Gastroesophageal sphincter (tissue), 3 donors: ENCODE results near the gene SOX10.

Source experiments
- POLR2A ChIP-seq, 2 donors: fragments of 450-650 bp; IDR thresholded peaks; one replicate each; pipeline ENCODE4 v1.6.1; 2017; ENCODE audit warnings: antibody characterized with exemption in 2 of 2, mild to moderate bottlenecking in 2 of 2, moderate library complexity in 1 of 2
- POLR2AphosphoS5 ChIP-seq: sonication (generic); formaldehyde crosslinking; IDR thresholded peaks from one replicate; pipeline ENCODE4 v1.6.1; 2017; ENCODE audit warnings: antibody characterized with exemption
- TF ChIP-seq, protein P1 (sequence below), 4 experiments: fragments of 200-600 bp in 2 of 4; fragments of 450-650 bp in 2 of 4; sonication (generic) in 1 of 4; IDR thresholded peaks; one replicate each; pipeline ENCODE4 v1.5.1; 2017 to 2019; ENCODE audit warnings: antibody characterized with exemption in 4 of 4, mild to moderate bottlenecking in 2 of 4, moderate library complexity in 2 of 4

DNA sequence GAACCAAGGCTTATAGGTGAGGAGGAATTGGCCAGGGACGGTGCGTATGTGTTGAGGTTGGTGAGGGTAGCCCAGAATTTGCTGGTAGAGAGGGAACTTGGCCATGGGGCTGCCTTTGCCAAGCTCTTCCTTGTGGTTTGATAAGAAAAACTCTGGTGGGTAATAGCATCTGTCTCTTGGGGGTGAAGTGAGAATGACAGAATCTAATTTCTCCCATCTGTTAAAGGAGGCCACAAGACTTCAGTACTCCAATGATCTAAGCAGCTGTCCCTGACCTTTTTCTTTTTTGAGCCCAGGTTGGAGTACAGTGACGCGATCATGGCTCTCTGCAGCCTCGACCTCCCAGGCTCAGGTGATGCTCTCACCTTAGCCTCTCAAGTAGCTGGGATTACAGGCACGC, 36.9 kb upstream of the SOX10 start:
- TF ChIP-seq, protein P1, sequence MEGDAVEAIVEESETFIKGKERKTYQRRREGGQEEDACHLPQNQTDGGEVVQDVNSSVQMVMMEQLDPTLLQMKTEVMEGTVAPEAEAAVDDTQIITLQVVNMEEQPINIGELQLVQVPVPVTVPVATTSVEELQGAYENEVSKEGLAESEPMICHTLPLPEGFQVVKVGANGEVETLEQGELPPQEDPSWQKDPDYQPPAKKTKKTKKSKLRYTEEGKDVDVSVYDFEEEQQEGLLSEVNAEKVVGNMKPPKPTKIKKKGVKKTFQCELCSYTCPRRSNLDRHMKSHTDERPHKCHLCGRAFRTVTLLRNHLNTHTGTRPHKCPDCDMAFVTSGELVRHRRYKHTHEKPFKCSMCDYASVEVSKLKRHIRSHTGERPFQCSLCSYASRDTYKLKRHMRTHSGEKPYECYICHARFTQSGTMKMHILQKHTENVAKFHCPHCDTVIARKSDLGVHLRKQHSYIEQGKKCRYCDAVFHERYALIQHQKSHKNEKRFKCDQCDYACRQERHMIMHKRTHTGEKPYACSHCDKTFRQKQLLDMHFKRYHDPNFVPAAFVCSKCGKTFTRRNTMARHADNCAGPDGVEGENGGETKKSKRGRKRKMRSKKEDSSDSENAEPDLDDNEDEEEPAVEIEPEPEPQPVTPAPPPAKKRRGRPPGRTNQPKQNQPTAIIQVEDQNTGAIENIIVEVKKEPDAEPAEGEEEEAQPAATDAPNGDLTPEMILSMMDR (IDR thresholded peaks at IDR 0.05) = no peak
- TF ChIP-seq POLR2AphosphoS5 = no peak
- no peak for TF ChIP-seq POLR2A (IDR thresholded peaks at IDR 0.05)
